HG03439 (cell line): Measurements from ENCODE around the gene KLHL6.
"Not testable (repeated sequence)": the region's sequence is repeated elsewhere in the genome, so short reads cannot be mapped to it uniquely, and the experiment has no call there.

Source experiments
- ATAC-seq: cut with Tn5 transposase; IDR thresholded peaks from one replicate; pipeline ENCODE4 v1.9.1; 2021; ENCODE audit warnings: mild to moderate bottlenecking, moderate library complexity; ENCODE audit not compliant: unreplicated experiment

The KLHL6 gene

DNA sequence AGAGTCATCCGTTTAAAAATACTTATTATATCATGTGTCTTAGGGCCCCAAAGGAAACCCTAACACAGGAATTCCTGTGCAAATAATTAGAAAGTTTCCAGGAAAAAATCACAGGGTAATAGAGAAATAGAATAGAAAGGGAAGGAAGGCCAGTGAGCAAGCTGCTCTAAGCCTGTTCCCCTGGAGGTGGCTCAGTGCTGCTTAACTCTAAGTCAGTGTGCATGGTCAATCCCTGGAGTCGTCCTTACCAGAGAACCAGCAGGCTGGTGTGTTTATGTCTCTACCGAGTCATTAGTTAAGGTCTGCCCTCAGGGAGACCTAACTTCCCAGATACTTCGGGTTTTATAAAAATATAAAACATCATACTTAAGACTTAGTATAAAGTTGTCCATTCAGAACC, 106.1 kb downstream of the KLHL6 start:
- ATAC-seq, result no peak

GRCh38 chr3:183448369-183449128, 107.0 kb downstream of the KLHL6 start:
- no peak for ATAC-seq

DNA sequence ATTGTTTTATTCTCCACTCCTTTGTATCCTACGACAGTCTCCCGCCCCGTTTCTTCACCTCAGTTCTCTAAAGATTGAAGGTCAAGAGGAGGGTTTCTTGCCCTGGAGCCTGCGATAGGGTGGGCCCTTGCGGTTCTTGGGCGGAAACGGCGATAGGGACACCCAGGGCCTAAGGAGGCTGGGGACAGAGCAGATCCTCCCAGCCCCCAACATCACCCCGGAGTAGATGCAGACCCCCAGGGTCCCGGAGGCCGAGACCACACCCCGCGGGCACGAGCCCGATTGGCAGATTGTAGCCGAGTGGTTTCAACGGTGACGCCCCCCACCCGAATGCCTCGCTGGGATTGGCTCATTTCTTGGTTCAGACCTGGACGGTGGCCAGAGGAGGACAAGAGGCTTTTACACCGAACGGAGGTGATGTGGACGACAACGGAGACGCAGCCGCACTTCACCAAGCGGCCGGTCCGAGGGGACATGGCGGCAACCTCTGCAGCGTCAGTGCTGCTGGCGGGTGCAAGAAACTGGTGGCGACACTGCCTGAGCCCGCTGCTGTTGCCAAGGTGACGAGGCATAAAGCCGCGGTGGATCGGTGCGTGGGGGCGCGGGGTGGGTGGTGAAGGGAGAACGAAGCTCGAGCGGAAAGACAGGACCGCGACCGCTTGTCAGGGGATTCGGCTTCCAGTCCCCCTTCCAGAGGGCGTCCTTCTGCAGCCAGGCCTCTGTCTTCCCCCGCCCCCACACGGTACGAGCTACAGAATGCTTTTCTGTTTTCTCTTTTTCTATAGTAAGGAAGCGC, 108.1 kb downstream of the KLHL6 start:
- ATAC-seq, result peak; percentile 88

DNA sequence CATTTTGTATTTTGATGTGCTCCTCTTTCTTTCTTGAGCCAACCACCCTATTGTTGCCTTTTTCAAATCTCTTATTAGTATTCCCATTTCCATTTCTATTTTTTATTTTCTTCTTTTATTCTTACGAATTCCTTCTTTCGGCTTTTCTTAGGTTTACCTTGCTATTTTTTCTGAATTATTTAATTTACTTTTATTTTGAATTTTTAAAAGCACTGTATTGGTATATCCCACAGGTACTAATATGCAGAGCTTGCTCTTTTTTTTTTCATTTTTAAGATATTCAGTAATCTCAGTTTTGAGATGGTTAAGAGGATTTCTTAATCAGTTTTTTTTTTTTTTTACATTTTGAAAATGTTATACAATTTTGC, 108.7 kb downstream of the KLHL6 start:
- no peak for ATAC-seq

DNA sequence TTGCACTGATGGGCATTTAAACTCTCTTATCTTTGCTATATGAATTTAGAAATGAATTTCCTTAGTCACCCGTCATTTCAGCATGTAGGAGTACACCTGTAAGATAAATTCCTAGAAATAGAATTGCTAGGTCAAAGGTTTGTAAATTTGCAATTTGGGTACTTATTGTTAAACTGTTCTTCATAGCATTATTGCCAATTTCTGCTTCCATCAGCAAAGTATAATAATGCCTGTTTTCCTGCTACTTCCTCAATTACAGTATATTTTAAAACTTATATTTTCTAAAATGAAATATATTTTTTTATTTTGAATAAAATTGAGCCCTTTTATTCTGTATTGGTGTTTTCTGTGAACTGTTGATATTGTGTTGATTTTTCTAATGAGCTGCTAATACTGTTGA, 110.8 kb downstream of the KLHL6 start:
- ATAC-seq, result no peak

- ATAC-seq, result no peak
Observed at GRCh38 chr3:183443395-183444385, 111.8 kb downstream of the KLHL6 start.

DNA sequence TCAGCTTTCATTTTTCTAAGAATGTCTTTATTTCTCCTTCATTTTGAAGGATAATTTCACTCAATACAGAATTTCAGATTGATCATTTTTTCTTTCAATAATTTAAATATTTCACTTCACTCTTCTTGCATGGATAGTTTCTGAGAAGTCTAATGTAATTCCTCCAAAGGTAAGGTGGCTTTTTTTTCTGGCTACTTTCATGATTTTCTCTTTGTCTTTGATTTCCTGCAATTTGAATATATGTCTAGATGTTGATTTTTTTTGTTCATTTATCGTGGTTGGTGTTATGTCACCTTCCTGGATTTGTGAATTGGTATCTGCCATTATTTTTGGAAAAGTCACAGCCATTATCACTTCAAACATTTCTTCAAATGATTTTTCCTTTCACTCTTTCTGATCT, 112.5 kb downstream of the KLHL6 start:
- no peak for ATAC-seq

- not testable (repeated sequence) for ATAC-seq
Observed at GRCh38 chr3:183440521-183440920, 115.0 kb downstream of the KLHL6 start.

DNA sequence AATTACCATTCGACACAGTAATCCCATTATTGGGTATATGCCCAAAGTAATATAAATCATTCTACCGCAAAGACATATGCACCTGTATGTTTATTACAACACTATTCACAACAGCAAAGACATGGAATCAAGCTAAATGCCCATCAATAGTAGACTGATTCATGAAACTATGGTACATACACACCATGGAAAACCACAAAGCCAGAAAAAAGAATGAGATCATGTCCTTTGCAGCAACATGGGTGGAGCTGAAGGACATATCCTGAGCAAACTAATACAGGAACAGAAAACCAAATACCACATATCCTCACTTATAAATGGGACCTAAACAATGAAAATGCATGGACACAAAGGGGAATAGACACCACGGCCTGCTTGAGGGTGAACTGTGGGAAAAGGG, 116.0 kb downstream of the KLHL6 start:
- no peak for ATAC-seq

DNA sequence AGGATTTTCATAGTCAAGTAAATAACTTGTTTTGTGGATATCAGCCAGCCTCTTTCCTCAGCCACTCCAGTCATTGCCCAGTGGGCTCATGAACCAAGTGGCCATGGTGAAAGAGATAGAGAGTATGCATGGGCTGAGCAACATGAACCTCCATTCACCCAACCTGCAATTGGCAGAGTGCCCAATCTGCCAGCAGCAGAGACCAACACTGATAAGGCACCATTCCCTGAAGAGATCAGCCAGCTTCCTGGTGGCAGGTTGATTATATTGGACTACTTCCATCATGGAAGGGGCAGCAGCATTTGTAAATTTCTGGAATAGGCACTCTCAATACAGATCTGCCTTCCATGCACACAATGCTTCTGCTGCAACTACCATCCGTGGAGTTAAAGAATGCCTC, 116.8 kb downstream of the KLHL6 start:
- ATAC-seq, result no peak

DNA sequence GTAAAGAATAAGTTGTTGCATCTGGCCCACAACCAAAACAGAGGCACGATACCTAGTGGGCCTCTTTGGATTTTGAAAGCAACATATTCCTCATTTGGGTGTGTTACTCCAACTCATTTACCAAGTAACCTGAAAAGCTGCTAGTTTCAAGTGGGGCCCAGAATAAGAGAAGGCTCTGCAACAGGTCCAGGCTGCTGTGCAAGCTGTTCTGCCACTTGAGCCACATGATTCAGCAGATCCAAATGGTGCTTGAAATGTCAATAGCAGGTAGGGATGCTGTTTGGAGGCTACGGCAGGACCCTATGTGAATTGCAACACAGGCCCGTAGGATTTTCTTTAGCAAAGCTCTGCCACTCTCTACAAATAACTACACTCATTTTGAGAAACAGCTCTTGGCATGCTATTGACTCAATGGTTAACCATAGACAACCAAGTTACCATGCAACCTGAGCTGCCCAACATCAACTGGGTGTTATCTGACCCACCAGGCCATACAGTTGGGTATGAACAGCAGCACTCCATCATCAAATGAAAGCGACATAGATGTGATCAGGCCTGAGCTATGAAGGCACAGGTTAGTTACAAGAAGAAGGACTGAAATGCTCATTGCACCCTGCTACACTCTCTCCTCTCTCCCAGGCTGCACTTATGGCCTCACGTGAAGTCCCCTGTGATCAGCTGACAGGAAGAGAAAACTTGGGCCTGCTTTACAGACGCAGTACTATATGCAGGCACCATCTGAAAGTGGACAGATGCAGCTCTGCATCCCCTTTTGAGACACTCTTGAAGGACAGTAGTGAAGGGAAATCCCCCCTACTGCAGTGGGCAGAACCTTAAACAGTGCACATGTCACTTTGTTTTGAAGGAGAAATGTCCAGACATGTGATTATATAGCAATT, 117.6 kb downstream of the KLHL6 start:
- no peak for ATAC-seq
